ENCODE results near the gene DPYD.

DNA sequence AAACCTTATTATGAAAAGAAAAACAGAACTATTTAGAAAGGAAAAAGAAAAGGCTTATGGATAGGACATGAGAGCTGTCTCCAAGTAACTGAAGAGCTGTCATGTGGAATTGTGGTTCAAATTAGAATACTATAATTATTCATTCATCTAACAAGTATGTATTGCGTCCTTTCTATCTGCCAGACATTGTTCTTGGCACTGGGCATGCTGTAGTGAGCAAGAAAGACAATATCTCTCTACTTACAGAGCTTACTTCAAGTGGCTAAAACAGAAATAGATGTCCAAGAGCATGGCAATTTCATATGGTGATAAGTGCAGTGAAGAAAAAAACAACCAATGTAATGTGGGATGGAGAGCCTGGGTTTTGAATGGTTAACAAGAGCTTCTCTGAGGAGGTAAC lies 413.0 kb downstream of the DPYD start:
- TF ChIP-seq, protein P1, sequence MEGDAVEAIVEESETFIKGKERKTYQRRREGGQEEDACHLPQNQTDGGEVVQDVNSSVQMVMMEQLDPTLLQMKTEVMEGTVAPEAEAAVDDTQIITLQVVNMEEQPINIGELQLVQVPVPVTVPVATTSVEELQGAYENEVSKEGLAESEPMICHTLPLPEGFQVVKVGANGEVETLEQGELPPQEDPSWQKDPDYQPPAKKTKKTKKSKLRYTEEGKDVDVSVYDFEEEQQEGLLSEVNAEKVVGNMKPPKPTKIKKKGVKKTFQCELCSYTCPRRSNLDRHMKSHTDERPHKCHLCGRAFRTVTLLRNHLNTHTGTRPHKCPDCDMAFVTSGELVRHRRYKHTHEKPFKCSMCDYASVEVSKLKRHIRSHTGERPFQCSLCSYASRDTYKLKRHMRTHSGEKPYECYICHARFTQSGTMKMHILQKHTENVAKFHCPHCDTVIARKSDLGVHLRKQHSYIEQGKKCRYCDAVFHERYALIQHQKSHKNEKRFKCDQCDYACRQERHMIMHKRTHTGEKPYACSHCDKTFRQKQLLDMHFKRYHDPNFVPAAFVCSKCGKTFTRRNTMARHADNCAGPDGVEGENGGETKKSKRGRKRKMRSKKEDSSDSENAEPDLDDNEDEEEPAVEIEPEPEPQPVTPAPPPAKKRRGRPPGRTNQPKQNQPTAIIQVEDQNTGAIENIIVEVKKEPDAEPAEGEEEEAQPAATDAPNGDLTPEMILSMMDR (IDR thresholded peaks at IDR 0.05), result no peak
- TF ChIP-seq ZFX (IDR thresholded peaks at IDR 0.05; ENCODE audit: borderline replicate concordance), result no peak
